Left lung (tissue), 10 donors: ENCODE data around the gene SPEF2. TPM values are rescaled to one million over a fixed set of nuclear protein-coding genes. Genes with fewer than 3 reads are reported as not detected.

Source experiments
- ATAC-seq: fragments of 200-7000 bp; cut with Tn5 transposase; one replicate; pipeline ENCODE4 v1.9.1; 2020; ENCODE audit warnings: moderate library complexity
- DNase-seq, 4 donors: peaks; one replicate each; pipeline ENCODE4 v3.0.0-alpha.2; 2013 to 2020
- H3K27ac ChIP-seq, 2 donors: fragments of 200-600 bp; sonication (generic) in 1 of 2; one replicate each; pipeline versions ENCODE4 v1.5.0 to v1.8.0; 2020 to 2021
- H3K27me3 ChIP-seq, 2 donors: fragments of 200-600 bp; sonication (generic) in 1 of 2; one replicate each; pipeline versions ENCODE4 v1.5.0 to v1.8.0; 2020 to 2021
- H3K36me3 ChIP-seq, 2 donors: fragments of 200-600 bp; sonication (generic) in 1 of 2; one replicate each; pipeline versions ENCODE4 v1.5.0 to v1.8.0; 2020 to 2021
- H3K4me1 ChIP-seq, 2 donors: fragments of 200-600 bp; one replicate each; pipeline ENCODE4 v1.8.0; 2021
- H3K4me3 ChIP-seq, 2 donors: fragments of 200-600 bp; sonication (generic) in 1 of 2; one replicate each; pipeline versions ENCODE4 v1.5.0 to v1.8.0; 2020 to 2021; ENCODE audit warnings: mild to moderate bottlenecking in 1 of 2
- H3K9me3 ChIP-seq, 2 donors: fragments of 200-600 bp; sonication (generic) in 1 of 2; one replicate each; pipeline versions ENCODE4 v1.5.0 to v1.8.0; 2020 to 2021
- CTCF ChIP-seq, 2 donors: fragments of 200-600 bp; sonication (generic) in 1 of 2; IDR thresholded peaks; one replicate each; pipeline versions ENCODE4 v1.5.0 to v1.8.0; 2021; ENCODE audit warnings: antibody characterized with exemption in 2 of 2
- intact Hi-C, 2 donors: fragments of 100-400 bp; cut with DNase I; formaldehyde crosslinking; loops; one replicate each; pipeline versions ENCODE4 v1.11.2 to v1.14.2; 2022
- polyA plus RNA-seq, 6 donors: library from polyadenylated mRNA; unstranded; fragments of 120-200 nt; gene quantifications; one replicate each; pipeline ENCODE4 v1.2.1, GENCODE V29; 2013; ENCODE audit not compliant: insufficient read length in 6 of 6
- total RNA-seq, 2 donors: library from RNA; stranded (reverse); fragmentation: NEBNext Ultra II Directional; extraction: Animal tissue kit (Norgen Biotek cat#: 25700); gene quantifications; one replicate each; pipeline ENCODE4 v1.2.1, GENCODE V29; 2021
- donor health status: DM: no; HTN: yes; CAD: no.
- donor health status: DM: no; HTN: no; CAD: no.

The SPEF2 gene
- total and polyA plus RNA-seq, 8 donors: 5.8 to 51.5 (median 43.0) TPM

- ATAC-seq: no peak
- Histone ChIP-seq H3K4me3 (no peak overlapping the region), H3K27ac (no peak overlapping the region), H3K27me3 (no peaks in the 10 kb centered on the region), H3K4me1 (peaks cover 0 to 13% of the 10 kb centered on the region in 2 donors), H3K9me3 (no peaks in the 10 kb centered on the region), H3K36me3 (no peaks in the 10 kb centered on the region)
- intact Hi-C loops: no loop called here
- no peak for TF ChIP-seq CTCF (IDR thresholded peaks at IDR 0.05)
- DNase-seq: no peak
Measured at GRCh38 chr5:35819026-35819425, 201.4 kb downstream of the SPEF2 start.

GRCh38 chr5:35819668-35820067 lies 202.0 kb downstream of the SPEF2 start:
- no peak for DNase-seq
- no peak for ATAC-seq
- H3K9me3 ChIP-seq: no peaks in the 10 kb centered on the region

GRCh38 chr5:35820735-35821134 lies 203.1 kb downstream of the SPEF2 start:
- H3K27me3 ChIP-seq: no peaks in the 10 kb centered on the region
- no peaks in the 10 kb centered on the region for H3K36me3 ChIP-seq
- no peaks in the 10 kb centered on the region for H3K9me3 ChIP-seq
- TF ChIP-seq CTCF (IDR thresholded peaks at IDR 0.05): no peak
- peaks cover 0 to 13% of the 10 kb centered on the region in 2 donors for H3K4me1 ChIP-seq
- ATAC-seq (no peak), DNase-seq (no peak)
- intact Hi-C loops: no loop called here
- no peak overlapping the region for H3K27ac ChIP-seq
- H3K4me3 ChIP-seq: no peak overlapping the region

More at GRCh38 chr5:35819668-35820067, 202.0 kb downstream of the SPEF2 start:
- H3K4me3 ChIP-seq: no peak overlapping the region
- no peaks in the 10 kb centered on the region for H3K36me3 ChIP-seq
- intact Hi-C loops: no loop called here
- H3K4me1 ChIP-seq: peaks cover 0 to 13% of the 10 kb centered on the region in 2 donors
- H3K27ac ChIP-seq: no peak overlapping the region
- TF ChIP-seq CTCF (IDR thresholded peaks at IDR 0.05): no peak
- no peaks in the 10 kb centered on the region for H3K27me3 ChIP-seq

GRCh38 chr5:35821513-35821912 lies 203.8 kb downstream of the SPEF2 start:
- Histone ChIP-seq H3K4me1 (peaks cover 0 to 13% of the 10 kb centered on the region in 2 donors), H3K4me3 (no peak overlapping the region), H3K36me3 (no peaks in the 10 kb centered on the region), H3K9me3 (no peaks in the 10 kb centered on the region), H3K27me3 (no peaks in the 10 kb centered on the region), H3K27ac (no peak overlapping the region)
- DNase-seq: no peak
- no peak for ATAC-seq
- no peak for TF ChIP-seq CTCF (IDR thresholded peaks at IDR 0.05)
- intact Hi-C loops: no loop called here

GRCh38 chr5:35822511-35822910 lies 204.8 kb downstream of the SPEF2 start:
- H3K9me3 ChIP-seq: no peaks in the 10 kb centered on the region
- peaks cover 0 to 13% of the 10 kb centered on the region in 2 donors for H3K4me1 ChIP-seq
- no peak overlapping the region for H3K27ac ChIP-seq
- no peaks in the 10 kb centered on the region for H3K36me3 ChIP-seq
- intact Hi-C loops: no loop called here
- DNase-seq (no peak), ATAC-seq (no peak)
- no peak for TF ChIP-seq CTCF (IDR thresholded peaks at IDR 0.05)
- no peak overlapping the region for H3K4me3 ChIP-seq
- H3K27me3 ChIP-seq: no peaks in the 10 kb centered on the region
